ENCODE data around the gene CETP.
A peak's percentile ranks its signal among the peaks of the same experiment; 100 is the strongest.
"Not testable (repeated sequence)": the region's sequence is repeated elsewhere in the genome, so short reads cannot be mapped to it uniquely, and the experiment has no call there.

The CETP gene

GRCh38 chr16:56934599-56935145 lies 27.1 kb upstream of the CETP start:
- DNase-seq: not testable (repeated sequence)

GRCh38 chr16:56935201-56935600 lies 26.5 kb upstream of the CETP start:
- no peak for DNase-seq

DNA sequence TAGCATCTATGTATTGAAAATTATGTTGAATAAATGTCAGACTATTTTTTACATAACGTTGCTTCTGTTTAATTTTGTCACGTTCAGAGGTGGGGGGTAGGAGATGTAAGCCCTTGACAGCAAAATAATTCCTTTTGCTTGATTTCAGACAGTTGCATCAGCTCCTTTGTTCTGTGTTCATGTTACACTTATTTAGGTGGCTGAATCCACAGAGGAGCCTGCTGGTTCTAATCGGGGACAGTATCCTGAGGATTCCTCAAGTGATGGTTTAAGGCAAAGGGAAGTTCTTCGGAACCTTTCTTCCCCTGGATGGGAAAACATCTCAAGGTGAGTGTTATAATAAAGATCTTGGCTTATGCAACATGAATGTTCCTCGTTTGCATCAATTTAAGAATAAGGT lies 25.3 kb upstream of the CETP start:
- peak; percentile 65 for DNase-seq

GRCh38 chr16:56936950-56937349 lies 24.8 kb upstream of the CETP start:
- DNase-seq: no peak

DNA sequence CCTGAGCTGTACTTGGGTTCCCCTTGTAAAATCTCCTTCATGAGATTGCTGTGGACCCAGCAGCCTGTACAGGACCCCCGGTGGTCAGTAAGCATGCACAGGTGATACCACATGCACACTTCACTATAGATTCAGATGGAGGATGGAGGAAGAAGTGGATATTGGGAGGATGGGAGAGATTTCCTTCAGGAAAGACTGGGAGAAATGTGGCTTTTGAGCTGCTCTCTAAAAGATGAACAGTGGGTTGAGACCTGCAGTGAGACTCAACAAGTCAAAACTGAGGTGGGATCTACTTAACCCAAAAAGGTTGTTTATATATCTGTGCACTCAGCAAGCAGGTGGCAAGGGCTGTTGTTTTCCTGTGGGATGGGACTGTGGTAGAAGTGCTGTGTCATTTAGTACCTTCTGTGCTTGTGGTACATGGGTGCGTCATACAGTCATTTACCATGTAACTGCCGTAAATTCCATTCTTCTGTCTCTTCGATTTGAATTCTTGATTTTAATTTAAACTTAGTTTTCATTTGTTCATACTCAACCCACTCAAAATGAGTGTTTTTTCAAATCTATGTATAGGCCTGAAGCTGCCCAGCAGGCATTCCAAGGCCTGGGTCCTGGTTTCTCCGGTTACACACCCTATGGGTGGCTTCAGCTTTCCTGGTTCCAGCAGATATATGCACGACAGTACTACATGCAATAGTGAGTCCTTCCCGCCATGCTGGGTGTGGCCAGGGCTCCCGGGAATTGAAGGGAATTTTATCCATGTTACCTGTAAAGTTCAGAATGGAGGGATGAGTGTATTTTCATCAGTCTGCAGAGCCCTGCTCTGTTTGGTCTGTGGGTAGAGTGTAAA lies 22.9 kb upstream of the CETP start:
- no peak for DNase-seq

DNA sequence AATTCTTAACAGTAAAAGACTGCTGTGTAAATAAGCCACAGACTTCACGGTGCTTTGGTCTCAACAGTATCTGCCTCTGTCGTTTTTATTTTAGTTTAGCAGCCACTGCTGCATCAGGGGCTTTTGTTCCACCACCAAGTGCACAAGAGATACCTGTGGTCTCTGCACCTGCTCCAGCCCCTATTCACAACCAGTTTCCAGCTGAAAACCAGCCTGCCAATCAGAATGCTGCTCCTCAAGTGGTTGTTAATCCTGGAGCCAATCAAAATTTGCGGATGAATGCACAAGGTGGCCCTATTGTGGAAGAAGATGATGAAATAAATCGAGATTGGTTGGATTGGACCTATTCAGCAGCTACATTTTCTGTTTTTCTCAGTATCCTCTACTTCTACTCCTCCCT lies 21.9 kb upstream of the CETP start:
- DNase-seq: no peak

GRCh38 chr16:56941092-56941491 lies 20.7 kb upstream of the CETP start:
- DNase-seq: no peak

DNA sequence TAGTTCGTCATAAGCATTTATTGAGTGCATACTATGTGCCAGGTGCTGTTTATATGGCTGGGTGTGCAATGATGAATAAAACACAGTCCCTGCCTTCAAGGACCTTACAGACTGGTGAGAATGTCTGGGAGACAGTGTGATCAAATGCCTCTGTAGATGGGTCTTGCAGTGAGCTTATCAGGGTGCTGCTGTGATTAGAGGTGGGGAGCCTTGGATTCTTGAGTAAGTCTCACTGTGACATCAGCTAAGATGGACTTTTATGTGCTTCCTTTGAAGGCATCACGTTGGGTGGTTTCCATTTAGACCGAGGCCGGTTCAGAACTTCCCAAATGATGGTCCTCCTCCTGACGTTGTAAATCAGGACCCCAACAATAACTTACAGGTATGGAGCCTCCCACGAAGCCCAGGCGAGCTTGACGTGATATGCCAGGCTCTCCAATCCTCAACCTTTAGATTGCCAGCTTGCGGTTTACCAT lies 19.9 kb upstream of the CETP start:
- DNase-seq: no peak

DNA sequence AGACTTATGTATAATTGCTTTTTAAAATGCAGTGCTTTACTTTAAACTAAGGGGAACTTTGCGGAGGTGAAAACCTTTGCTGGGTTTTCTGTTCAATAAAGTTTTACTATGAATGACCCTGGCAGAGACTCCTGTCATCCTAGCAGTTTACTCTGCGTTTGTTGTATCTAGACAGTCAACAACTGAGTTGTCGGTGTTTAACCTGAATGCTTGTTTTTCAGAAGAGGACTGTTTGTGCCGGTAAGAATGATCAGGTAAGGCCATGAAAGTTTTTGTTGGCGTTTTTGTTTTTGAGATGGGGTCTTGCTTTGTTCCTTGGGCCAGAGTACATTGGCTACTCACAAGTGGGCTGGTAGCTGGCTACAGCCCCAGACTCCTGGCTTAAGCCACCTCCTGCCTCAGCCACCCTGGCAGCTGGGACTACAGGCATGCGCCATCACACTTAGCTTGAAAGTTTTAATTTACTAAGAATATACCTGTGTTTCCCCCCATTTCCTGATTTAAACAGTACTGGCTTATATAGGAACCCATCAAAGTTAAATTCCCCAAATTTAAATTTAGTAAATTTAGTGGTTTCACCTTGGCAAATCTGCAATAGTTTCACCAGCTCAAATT lies 17.9 kb upstream of the CETP start:
- no peak for DNase-seq

DNA sequence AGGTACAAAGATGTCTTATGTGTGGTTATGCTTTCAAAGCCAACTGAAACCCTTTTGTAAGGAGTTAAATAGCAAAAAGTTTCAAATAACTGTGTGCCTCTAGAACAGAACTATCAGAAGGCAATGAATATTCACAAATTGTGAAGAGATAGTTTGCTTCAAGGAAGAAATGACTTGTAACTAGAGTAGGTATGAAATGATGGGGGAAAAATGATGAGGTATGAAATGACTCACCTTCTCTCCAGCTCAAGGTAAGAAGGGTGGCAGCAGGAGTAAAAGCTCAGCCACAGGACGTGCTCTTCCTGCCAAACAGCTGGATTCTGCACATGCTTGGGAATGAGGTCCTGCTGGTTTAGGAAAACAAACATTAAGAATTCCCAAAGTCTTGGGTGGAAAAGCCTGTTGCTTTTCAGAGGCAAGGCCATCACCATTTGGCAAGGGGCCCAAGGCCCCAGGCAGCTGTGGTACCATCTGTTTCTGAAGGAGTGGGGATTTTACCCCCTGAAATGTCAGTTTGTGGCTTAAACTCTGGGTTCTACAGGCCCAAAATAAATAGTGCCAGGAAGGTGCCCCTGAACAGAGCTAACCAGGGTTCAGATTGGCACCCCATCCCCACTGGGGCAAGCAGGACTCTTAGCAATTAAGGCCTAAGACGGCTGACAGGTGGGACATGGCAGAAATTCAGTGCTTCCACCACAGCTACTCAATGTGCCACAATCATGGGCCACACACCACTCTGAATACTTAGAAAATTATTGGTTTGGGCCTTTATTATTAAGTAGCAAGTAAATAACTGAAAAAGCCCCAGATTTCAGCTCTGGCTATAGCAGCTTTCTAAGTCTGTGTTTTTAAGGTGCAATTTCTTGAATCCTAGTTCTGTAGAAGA lies 16.6 kb upstream of the CETP start:
- DNase-seq: no peak

GRCh38 chr16:56945847-56946527 lies 15.8 kb upstream of the CETP start:
- DNase-seq: no peak

GRCh38 chr16:56946767-56947603 lies 14.8 kb upstream of the CETP start:
- DNase-seq: no peak

DNA sequence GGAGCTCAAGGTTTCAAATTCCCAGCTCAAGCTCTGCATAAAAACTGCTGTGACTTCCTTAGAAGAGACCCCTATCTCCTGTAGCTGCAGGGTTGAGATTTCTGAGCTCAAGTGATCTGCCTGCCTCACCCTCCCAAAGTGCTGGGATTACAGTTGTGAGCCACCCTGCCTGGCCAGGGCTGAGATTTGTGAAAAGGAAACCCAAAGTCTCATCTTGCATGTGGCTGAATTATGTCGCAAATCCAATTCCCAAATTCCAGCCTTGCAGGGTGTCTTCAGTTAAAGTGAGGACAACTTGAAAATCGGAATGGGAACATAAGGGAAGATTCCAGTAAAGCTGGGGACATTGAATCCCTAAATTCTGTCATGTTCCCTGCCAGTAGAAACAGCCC lies 14.2 kb upstream of the CETP start:
- DNase-seq: no peak

- DNase-seq: no peak
Measured at GRCh38 chr16:56948234-56948633, 13.5 kb upstream of the CETP start.

DNA sequence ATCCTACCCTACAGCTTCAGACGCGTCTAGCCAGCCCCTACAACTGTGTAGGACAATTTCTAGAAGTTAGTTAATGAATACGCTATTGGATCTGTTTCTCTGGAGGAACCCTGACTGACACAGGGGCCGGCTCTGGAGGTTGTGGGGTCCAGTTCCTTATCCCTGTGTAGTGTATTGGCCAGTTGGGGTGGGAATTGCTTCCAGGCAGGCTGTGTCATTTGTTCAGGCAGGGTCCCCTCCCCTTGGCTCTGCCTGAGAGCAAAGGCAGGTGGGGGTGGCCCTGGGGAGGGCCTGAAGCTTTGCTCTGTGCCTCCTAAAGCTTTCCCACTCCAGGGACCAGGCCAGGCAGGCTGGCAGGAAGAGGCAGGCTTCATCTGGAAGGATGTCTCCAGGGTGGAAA lies 11.7 kb upstream of the CETP start:
- DNase-seq: no peak

- DNase-seq: no peak
Measured at GRCh38 chr16:56950455-56950854, 11.3 kb upstream of the CETP start.

- DNase-seq: no peak
Measured at GRCh38 chr16:56950881-56951771, 10.6 kb upstream of the CETP start.

- DNase-seq: no peak
Measured at GRCh38 chr16:56953006-56953405, 8.7 kb upstream of the CETP start.

GRCh38 chr16:56956076-56956475 lies 5.7 kb upstream of the CETP start:
- DNase-seq: no peak

GRCh38 chr16:56956756-56957155 lies 5.0 kb upstream of the CETP start:
- DNase-seq: no peak

Data from fibroblast of skin of right quadriceps (primary cell).